ENCODE data around the gene RASAL2. TPM values are rescaled to one million over a fixed set of nuclear protein-coding genes. Genes with fewer than 3 reads are reported as not detected.
A peak's percentile ranks its signal among the peaks of the same experiment; 100 is the strongest.

Gene RASAL2
- total RNA-seq, 1 experiment from 2014 or later, result 56.9 TPM

- peak overlapping the region; percentile 50 for H3K4me3 Mint-ChIP-seq (ENCODE audit: unreplicated experiment)
- H3K27ac Mint-ChIP-seq (ENCODE audit: low read depth, unreplicated experiment), result peak overlapping the region; percentile 96
- ChIA-PET POLR2A (interaction anchor here (0.8 to 9.0 kb wide), 8 partner anchors 10 to 130 kb away, joined by 3 to 100 read pairs (median 7); no protein-coding TSS in a partner anchor), CTCF (interaction anchor here (1.0 to 4.3 kb wide), 9 partner anchors 11 to 185 kb away, joined by 3 to 20 read pairs (median 6); no protein-coding TSS in a partner anchor)
- no TSS peak for BruUV-seq (replicated peaks)
- no peaks in the 10 kb centered on the region for H3K9me3 Mint-ChIP-seq (ENCODE audit: unreplicated experiment)
- no peaks in the 10 kb centered on the region for H3K27me3 Mint-ChIP-seq (ENCODE audit: insufficient read depth, unreplicated experiment)
- intact Hi-C loops (cut with micrococcal nuclease), result loop anchor here (5.0 kb wide), 1 partner anchor 94 kb away; no protein-coding TSS in a partner anchor
- H3K4me1 Mint-ChIP-seq (ENCODE audit: insufficient read depth, unreplicated experiment), result peaks cover 61% of the 10 kb centered on the region
- H3K36me3 Mint-ChIP-seq (ENCODE audit: insufficient read depth, unreplicated experiment), result no peaks in the 10 kb centered on the region
- no peak for DNase-seq (ENCODE audit: unreplicated experiment)
- no peak for TF ChIP-seq CTCF (IDR thresholded peaks at IDR 0.05; ENCODE audit: unreplicated experiment)
Observed at GRCh38 chr1:178098262-178098661, 4.4 kb downstream of the RASAL2 start.

DNA sequence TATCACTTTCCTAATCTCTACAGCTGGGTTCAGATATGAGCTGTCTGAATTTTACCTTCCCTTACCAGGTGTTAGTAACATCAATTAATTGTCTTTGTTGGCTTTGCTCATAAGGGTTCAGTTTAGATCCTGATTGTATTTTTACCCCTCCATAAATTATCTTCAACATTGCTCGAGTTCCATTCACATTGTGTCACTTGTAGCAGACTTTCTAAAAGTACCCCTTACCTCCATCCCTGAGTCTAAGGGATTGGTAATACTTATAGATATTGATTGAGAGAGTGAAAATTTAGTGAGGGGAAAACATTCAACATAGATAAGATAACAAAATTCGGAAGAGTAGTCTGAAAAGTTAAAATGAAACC, 7.3 kb downstream of the RASAL2 start:
- ChIA-PET POLR2A (interaction anchor here (0.6 to 9.0 kb wide), 11 partner anchors 7 to 195 kb away, joined by 3 to 100 read pairs (median 6); partner anchors contain the start of gene RASAL2), CTCF (interaction anchor here (0.6 to 4.3 kb wide), 6 partner anchors 19 to 792 kb away, joined by 3 to 20 read pairs (median 4); no protein-coding TSS in a partner anchor)
- Mint-ChIP-seq H3K4me1 (ENCODE audit: insufficient read depth, unreplicated experiment) (peaks cover 44% of the 10 kb centered on the region), H3K27me3 (ENCODE audit: insufficient read depth, unreplicated experiment) (no peaks in the 10 kb centered on the region), H3K27ac (ENCODE audit: low read depth, unreplicated experiment) (peak overlapping the region; percentile 33), H3K9me3 (ENCODE audit: unreplicated experiment) (no peaks in the 10 kb centered on the region), H3K4me3 (ENCODE audit: unreplicated experiment) (no peak overlapping the region), H3K36me3 (ENCODE audit: insufficient read depth, unreplicated experiment) (no peaks in the 10 kb centered on the region)
- no TSS peak for BruUV-seq (replicated peaks)
- TF ChIP-seq CTCF (IDR thresholded peaks at IDR 0.05; ENCODE audit: unreplicated experiment), result no peak
- no peak for DNase-seq (ENCODE audit: unreplicated experiment)
- intact Hi-C loops (cut with micrococcal nuclease), result no loop called here

DNA sequence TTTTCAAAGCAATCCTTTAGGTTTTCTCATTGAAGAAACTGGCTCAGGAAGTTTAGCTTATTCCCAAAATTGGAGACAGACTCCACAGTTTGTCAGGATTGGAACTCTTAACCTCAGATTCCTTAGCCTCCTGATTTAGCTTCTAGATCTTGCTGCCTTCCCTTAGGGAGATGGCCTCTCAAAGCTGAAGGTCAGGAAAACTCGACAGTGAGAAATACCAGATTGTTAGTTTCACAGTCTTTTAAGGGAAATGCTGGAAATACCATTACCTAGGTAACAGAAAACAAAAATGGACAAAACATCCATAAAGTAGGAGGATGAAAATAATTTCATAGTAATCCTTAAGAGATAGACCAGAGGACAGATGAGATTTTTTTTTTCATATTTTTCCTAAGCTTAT, 7.8 kb downstream of the RASAL2 start:
- no peak for TF ChIP-seq CTCF (IDR thresholded peaks at IDR 0.05; ENCODE audit: unreplicated experiment)

DNA sequence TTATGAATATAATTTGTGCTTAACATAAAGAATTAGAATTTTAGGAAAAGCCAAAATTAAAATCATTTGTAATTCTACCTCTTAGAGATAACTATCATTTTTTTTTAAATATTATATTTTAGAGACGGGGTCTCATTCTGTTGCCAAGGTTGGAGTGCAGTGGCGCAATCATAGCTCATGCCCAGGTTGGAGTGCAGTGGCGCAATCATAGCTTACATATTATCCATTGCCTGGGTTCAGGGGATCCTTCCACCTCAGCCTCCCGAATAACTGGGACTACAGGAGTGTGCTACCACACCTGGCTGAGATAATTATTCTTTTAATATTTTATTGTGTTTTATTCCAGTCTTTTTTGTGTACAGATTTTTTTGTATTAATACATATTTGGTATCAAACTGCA, 8.3 kb downstream of the RASAL2 start:
- TF ChIP-seq CTCF (IDR thresholded peaks at IDR 0.05; ENCODE audit: unreplicated experiment), result no peak
- intact Hi-C loops (cut with micrococcal nuclease), result no loop called here
- ChIA-PET CTCF (interaction anchor here (0.6 to 4.3 kb wide), 4 partner anchors 12 to 181 kb away, joined by 3 to 20 read pairs (median 4); no protein-coding TSS in a partner anchor), POLR2A (interaction anchor here (0.6 to 2.2 kb wide), 9 partner anchors 9 to 137 kb away, joined by 3 to 12 read pairs (median 5); partner anchors contain the start of gene RASAL2)
- peaks cover 38% of the 10 kb centered on the region for H3K4me1 Mint-ChIP-seq (ENCODE audit: insufficient read depth, unreplicated experiment)
- H3K9me3 Mint-ChIP-seq (ENCODE audit: unreplicated experiment), result no peaks in the 10 kb centered on the region
- peak; percentile 69 for DNase-seq (ENCODE audit: unreplicated experiment)
- H3K36me3 Mint-ChIP-seq (ENCODE audit: insufficient read depth, unreplicated experiment), result no peaks in the 10 kb centered on the region
- no peaks in the 10 kb centered on the region for H3K27me3 Mint-ChIP-seq (ENCODE audit: insufficient read depth, unreplicated experiment)
- H3K27ac Mint-ChIP-seq (ENCODE audit: low read depth, unreplicated experiment), result no peak overlapping the region
- no peak overlapping the region for H3K4me3 Mint-ChIP-seq (ENCODE audit: unreplicated experiment)
- BruUV-seq (replicated peaks), result no TSS peak

More for the DNA sequence above, 7.8 kb downstream of the RASAL2 start:
- POLR2A ChIA-PET, result interaction anchor here (0.6 to 2.2 kb wide), 10 partner anchors 8 to 138 kb away, joined by 3 to 12 read pairs (median 6); partner anchors contain the start of gene RASAL2
- CTCF ChIA-PET, result interaction anchor here (0.6 to 4.3 kb wide), 7 partner anchors 13 to 792 kb away, joined by 3 to 20 read pairs (median 4); no protein-coding TSS in a partner anchor
- Mint-ChIP-seq H3K36me3 (ENCODE audit: insufficient read depth, unreplicated experiment) (no peaks in the 10 kb centered on the region), H3K4me3 (ENCODE audit: unreplicated experiment) (no peak overlapping the region), H3K4me1 (ENCODE audit: insufficient read depth, unreplicated experiment) (peaks cover 40% of the 10 kb centered on the region), H3K27me3 (ENCODE audit: insufficient read depth, unreplicated experiment) (no peaks in the 10 kb centered on the region), H3K27ac (ENCODE audit: low read depth, unreplicated experiment) (no peak overlapping the region), H3K9me3 (ENCODE audit: unreplicated experiment) (no peaks in the 10 kb centered on the region)
- intact Hi-C loops (cut with micrococcal nuclease), result no loop called here
- no TSS peak for BruUV-seq (replicated peaks)
- no peak for DNase-seq (ENCODE audit: unreplicated experiment)

Data from MCF 10A (cell line).